CD4-positive, alpha-beta T cell treated with Interleukin-4 for 4 hours (primary cell): Measurements from ENCODE around the gene SLC25A29.
A peak's percentile ranks its signal among the peaks of the same experiment; 100 is the strongest.
"Not testable (repeated sequence)": the region's sequence is repeated elsewhere in the genome, so short reads cannot be mapped to it uniquely, and the experiment has no call there.

ENCODE experiments used
- DNase-seq: peaks from one replicate; pipeline ENCODE4 v3.0.0-alpha.2; 2020

SLC25A29 gene

DNA sequence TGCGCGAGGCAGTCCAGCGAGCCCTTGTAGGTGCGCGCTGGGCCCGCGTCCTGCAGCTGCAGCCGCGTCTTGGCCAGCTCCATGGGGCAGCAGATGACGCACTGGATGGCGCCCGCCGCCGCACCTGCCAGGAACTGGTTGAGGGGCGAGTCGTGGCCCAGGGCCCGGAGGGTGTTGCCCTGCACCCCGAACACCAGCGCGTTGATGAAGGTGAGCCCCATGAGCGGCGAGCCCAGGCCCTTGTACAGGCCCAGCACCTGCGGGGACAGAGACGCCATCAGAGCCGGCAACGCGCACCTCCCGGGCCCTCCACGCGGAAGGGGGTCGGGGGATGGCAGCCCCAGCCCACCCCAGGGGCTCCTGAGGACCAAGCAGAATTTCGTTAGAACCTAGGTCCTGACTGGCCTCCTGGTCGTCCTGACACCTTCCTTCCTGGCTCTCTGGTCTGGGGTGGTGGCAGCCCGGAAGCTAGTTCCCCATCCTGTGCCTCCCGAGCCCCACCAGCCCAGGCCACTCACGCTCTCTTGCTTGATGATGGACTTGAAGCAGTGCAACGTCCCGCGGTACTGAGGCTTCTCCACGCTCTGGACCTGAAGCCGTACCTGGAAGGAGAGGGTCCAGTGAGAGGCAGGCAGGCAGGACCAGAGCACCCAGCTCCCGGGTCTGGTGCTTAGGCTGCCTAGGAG, 13.3 kb downstream of the SLC25A29 start:
- no peak for DNase-seq

DNA sequence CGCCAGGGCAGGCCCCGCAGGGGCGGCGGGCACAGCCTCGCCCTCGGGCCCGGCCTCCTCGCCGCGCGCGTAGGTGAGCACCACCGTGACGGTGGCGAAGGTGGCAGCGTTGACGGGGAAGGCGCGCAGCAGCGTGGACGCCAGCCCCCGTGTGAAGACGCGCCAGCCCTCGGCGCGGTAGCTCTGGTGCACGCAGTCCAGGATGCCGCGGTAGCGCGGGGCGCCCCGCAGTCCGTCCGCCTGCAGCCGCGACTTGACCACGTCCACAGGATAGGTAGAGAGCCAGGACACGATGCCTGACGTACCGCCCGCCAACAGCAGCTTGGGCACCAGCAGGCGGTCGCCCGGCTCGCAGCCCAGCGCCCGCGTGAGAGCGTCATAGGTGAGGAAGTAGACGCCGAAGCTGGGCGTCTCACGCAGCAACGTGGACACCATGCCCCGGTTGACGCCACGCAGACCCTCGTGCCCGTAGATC, 13.9 kb downstream of the SLC25A29 start:
- DNase-seq, result no peak

DNA sequence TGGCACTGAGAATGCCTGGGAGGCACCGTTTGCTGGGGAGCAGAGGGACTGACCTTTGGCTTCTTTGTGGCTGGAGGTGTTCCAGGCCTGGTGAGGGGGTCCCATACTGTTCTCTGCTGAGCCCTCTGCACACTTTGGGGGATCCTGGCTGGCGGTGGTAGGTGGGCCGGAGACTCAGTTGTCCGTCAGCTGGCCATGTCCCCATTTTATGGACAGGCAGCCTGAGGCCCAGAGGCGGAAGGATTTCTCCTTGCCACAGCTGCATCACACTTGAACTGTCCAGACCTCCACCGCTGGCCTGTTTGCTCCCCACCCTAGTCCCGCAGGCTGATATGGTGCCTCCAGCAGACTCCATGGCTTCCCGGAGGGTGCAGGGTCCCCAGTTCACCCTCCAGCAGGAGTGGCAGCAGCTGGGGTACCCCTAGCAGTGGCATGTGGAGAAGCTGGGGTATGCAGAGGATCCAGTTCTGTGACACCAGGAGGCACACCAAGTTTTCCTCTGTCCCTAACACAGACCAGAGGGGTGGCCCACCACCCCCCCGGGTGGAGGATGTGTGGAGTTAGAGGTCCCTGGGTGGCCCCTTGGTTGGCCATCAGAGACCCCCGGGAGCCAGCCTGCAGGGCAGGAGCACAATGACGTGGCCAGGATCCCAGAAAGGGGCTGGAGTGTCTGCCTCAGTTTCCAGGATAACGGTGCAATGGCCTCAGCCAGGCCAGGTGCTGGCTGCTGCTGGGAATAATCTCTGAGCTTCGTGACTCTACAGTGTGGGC, 14.8 kb downstream of the SLC25A29 start:
- DNase-seq, result no peak

DNA sequence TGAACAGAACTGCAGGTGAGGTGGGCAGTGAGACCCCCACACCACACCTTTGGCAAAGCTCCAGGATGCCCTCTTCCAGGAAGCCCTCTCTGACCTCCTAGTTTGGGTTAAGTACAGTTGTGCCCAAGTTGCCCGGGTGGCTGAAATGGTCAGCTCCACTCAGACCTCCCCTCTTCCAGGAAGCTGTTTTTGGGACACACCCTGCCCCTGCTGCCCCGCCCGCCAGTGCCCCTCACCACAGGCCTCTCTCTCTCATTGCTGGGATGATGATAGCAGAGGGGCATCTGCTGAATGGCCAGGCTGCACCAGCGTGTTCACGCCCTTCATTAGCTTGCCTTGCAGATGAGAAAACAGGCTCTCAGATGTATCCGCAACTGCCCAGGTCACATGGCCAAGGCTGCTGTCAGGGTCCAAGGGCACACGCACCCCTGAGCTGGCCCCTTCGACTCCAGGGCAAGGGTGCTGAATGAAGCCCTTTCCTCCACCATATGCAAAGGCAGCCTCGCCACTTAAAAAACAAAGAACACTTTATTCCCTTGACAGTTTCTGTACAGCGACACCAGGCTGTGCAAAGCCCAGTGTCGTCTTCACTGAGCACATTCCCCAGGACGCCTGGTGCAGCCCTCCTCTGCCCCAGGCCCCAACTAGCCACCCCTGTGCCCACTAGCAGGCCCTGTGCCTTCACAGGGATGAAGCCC, 15.5 kb downstream of the SLC25A29 start:
- DNase-seq, result no peak

DNA sequence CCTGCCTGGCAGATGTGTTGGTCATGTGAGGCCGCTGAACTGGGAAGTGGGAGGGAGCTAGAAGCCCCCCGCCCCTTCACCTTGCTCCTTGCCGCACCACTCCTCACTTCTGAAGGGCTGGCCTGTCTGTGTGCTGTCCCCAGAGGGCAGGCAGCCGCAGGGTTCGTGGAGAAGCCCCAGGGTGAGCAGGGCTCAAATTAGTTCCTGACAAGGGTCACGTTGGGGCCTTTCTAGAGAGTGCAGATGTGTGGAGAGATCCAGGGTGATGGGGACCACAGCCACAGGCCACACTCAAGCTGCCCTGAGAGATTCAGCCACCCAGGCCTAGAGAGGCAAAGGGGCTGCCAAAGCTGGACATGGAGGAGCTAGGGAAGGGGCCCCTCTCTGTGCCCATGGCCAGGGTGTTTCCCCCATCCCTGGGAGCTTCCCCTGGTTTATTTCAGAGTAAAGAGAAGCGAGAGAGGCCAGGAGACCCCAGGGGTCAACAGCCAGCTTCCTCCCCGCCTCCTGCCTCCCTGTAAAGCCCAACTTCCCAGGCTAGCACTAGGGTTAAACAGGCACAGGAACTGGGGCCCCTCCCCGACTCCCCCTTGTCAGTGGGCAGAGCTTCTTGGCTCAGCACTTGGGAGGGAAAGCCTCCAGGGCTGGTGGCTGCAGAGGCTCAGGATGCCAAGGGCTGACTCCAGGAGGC, 16.2 kb downstream of the SLC25A29 start:
- no peak for DNase-seq

DNA sequence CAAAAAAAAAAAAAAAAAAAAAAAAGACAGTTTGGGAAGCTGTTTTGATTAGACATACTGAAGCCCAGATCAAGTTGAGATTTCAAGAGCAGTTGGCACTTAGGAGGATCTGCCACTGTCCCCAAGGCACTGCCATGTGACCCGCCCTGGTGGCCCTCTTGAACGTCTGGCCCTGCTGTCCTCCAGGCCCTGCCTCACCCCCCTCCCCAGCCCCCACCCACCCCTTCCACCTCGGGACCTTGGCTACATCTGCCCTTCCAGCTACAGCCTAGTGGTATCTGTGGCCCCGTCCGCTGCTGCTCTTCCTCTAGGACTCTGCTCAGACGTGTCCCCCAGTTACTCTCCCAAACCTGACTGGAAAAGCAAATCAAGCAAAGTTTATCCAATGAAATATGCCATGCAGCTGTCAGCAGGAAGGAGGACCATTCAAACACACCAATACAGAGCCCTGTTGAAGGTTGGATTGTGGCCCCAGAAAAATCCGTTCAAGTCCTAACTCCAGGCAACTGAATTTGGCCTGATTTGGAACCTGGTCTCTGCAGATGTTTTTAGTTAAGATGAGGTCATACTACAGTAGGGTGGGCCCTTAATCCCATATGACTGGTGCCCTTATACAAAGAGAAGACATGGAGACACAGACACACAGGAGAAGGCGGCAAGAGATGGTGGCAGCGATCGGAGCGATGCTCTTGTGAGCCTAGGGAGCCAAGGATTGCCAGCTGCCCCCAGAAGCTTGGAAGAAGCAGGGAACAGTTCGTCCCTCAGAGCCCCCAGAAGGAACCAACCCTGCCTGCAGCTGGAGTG, 17.7 kb downstream of the SLC25A29 start:
- no peak for DNase-seq

DNA sequence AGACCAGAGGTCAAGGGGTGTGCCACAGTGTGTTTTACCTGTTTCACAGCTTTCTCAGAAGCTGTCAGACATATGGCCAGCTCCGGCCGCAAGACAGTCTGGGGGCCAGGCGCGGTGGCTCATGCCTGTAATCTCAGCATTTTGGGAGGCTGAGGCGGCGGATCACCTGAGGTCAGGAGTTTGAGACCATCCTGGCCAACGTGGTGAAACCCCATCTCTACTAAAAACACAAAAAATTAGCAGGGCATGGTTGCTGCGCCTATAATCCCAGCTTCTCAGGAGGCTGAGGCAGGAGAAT, 18.3 kb downstream of the SLC25A29 start:
- not testable (repeated sequence) for DNase-seq

DNA sequence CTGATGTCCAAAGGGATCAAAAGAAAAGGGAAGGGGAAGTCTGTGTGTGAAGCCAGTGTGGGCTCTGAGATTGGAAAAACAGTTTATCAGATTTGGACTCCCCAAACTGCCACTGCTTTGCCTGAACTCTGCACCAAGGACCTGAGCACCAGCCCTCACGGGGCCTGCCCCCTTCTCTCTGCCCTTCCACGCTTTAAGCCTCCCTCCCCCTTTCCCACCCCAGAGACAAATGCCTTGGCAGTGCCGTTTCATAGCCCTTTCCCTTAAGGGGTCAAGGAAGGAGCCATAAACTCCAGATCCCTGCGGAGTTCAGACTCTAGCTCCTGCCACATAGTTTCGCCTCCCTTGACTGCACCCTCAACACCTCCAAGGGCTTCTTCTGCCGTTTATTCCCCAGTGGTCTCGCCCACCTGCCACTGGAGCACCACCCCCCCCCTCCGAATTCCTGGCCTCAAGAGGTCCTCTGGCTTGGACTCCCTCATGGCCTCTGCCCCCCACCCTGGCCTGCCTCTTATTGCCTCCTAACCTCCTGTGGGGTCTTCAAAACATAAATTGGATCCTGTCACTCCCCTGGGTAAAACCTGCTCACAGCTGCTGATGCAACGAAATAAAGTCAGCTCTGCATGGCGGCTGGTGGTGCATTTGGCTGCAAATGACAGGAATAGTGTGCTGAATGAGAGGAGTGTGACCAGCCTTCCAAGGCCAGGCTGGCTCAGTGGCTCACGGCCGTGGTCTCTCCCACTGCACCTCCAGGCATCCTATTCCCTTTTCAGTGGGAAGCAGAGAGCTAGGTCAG, 18.8 kb downstream of the SLC25A29 start:
- no peak for DNase-seq

DNA sequence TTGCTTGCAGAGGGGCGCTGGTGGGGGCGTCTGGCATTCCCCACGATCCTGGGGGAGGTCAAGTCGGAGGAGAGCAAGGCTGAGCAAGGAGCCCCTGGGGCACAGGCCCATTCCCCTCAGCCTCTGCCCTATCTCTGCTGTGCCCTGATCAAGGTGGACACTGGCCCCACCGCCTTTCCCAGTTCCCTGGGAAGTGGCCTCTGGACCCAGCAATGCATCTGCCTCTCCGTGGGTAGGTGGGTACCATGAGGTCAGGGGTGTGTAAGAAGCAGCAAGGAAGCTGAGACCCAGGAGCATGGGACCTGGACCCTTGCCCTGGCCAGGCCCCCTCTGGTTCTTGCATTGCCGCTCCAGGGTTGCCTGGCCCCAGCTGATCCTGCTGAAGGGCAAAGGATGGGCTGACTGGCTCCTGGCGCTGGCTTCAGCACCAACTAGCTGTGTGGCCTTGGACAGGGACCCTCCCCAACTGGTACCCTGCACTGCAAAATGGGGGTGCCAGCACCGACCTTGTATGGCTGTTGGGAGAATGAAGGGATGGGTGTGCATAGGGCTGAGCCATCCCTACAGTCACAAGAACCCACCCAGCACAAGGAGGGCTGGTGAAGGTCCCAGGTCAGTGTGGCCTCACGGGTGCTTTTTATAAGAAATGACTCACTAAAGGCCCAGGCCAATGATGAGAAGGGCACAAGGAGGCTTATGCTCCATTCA, 19.6 kb downstream of the SLC25A29 start:
- DNase-seq, result no peak

DNA sequence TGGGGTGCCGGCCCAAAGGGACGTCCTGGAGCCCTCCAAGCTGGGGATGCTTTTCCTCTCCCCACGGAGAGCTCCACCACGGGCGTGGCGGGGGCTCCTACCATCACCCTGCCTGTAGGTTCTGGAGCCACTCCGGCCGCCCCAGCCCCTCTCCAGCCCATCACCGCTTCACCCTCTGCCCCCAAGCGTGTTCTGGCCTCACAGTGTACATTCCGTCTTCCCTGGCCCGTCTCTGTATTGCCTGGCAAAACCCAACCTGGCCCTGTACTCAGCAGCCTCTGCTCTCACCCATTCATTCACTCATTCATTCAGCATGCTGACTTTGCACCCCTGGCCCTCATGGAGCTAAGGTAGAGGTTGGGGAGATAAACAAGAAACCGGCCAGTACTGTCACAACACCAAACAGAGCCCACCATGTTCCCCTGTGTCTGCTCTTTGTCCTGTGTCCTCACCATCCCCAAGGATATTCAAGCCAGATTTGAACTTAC, 20.3 kb downstream of the SLC25A29 start:
- DNase-seq, result no peak

DNA sequence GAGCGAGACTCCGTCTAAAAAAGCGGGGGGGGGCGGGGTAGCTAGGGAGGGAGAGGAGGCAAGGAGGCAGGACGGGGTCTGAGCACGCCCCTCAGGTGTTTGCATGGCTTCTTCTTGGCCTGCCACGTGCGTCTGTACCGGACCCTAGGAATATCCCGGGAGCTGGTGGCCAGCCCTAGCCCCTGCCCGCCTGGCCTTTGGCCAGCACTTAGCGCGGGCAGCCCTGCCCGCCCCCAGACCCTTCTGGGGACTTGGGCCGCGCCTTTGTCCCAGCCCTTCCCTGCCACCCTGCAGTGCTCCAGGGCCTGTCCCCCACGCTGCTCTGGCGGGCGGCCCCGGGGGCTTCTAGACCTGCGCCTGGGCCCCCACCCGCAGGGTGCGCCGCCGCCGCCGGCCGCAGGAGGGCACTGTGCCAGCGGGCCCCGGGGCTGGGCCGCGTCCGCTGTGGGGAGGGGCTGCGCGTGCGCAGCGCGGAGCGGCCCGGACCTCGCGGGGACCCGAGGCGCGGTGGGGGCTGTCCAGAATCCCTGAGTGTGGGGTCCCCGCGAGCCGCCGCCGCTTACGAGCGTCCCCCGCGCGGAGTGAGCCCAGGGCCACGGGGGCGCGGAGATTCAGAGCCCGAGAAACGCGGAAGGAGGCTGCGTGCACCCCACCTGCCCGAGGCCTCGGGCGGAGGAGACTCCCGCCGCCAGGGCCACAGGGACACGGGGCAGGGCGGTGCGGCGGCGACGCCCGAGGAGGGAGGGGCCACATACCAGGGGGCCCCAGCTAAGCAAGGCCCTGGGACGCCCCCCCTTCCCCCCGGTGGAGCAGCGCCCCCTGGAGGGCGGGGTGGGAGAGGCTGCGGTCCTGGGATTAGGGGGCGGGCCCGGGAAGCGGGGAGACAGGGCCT, 21.0 kb downstream of the SLC25A29 start:
- peak; percentile 59 for DNase-seq

DNA sequence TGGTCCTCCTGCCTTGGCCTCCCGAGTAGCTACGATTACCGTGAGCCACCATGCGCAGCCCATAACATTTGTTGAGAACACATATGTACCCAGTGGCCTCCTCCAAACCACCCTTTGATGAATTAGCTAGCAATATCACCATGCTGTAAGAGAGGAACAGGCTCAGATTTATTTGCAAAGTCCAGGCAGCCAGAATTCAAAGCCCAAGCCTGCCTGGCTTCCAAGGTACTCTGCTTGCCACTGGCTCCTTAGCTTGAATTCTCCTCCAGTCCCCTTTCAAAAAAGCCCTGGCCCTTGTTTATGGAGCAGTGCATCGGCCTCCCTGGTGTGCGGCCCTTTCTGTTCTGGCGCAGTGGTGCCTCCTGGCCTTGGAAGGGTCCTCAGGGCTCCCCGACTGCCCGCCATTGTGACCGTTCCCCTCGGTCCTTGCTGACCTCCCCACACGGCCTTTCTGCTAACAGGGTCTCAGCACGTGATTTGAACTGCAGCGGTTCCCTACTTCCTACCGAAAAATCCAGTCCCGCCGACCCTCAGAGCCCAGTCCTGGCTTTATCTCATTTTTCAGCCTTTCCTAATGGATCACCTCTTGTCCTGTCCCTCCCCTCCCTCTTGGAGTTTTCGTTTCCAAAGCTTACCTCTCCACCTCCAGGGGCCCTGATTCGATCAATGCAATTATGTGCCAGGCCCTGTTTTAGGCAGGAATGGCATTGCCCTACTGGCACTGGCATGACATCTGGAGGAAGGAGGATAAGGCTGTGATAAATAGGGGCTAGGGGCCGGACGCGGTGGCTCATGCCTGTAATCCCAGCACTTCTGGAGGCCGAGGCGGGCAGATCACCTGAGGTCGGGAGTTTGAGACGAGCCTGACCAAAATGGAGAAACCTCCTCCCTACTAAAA, 22.0 kb downstream of the SLC25A29 start:
- DNase-seq, result no peak

DNA sequence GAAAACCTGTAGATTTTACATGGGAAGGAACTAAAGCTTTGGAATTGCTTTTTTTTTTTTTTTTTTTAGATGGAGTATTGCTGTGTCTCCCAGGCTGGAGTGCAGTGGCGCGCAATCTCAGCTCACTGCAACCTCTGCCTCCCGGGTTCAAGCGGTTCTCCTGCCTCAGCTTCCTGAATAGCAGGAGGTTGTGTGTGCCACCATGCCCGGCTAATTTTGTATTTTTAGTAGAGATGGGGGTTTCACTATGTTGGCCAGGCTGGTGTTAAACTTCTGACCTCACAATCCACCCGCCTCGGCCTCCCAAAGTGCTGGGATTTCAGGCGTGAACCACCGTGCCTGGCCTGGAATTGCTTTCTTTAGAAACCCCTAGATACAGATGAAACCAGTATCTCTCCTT, 22.8 kb downstream of the SLC25A29 start:
- DNase-seq, result not testable (repeated sequence)

DNA sequence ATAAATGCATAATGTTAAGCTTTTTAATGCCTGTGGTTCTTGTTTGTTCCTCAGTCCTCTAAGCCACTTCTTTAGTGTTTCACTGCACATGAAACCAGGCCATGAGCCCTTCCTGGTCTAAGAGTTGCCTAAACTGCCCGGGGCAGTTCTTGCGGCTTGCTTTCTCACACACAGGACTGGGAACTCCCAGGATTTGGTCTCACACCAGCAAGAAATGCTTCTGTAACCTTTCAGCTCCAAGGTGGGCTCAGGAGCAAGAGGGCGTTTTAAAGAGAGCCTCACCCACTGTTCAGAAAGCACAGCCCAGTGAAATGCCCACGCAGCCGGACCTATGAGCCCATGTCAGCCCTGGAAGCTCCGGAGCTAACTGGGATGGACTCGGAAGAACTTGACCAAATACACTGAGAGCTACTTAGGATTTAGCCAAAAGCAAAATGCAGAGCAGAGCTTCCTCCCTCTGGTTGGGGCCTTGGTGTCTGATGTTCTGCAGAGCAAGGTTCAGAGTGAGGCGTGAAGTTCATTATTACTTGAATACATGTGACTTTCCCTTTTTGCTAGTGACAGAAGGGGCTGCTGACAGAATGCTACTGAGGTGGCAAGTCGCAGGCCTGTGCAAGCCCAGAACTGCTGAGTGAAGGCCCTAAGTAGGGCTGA, 23.4 kb downstream of the SLC25A29 start:
- no peak for DNase-seq

DNA sequence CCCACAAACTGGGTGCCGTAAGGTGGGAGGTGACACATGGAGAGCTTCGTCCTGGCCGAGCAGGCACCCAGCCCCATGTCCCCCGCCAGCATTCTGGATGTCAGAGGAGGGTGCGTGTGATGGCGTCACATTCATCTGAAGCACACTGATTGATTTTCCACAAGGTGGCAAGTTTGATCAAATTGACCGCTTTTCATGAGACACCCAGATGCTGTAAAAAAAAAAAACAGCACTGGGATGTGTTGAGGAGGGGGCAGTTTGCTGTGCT, 24.2 kb downstream of the SLC25A29 start:
- no peak for DNase-seq

DNA sequence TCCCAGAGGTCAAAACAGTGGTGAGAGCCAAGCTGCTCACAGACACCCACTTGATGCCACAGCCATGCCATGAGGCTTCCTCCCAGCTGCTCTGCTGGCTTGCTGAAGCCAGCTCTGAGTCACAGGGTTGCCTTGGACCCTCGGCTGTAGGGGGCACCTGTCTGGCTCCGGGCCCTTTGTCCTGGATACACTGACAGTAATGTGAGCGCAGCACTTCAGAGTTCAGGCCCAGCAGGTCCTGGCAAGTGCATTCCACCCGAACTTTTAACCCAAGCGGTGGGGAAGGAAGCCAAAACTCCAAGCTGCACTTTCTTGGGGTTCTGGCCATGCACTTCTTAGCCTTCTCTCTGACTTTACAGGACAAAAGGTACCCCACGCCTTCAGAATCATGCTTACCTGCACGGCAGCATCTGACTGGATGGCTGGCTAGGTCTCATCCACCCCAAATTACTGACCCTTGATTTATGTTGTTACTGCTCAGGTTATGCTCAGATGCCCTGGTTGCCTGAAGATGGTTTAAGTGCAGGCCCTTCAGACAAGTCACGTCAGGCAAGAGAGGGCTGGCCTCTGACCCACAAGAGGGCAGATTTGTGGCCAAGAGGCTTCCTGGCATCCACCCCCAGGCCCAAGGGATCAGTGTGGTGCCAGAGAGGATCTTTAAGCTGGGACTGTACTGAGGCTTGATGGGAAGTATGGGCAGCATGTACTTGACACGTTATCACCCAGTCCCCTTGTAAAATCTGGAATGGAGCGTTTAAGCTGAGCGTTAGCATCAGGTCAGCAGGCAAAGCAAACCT, 24.8 kb downstream of the SLC25A29 start:
- DNase-seq, result no peak

DNA sequence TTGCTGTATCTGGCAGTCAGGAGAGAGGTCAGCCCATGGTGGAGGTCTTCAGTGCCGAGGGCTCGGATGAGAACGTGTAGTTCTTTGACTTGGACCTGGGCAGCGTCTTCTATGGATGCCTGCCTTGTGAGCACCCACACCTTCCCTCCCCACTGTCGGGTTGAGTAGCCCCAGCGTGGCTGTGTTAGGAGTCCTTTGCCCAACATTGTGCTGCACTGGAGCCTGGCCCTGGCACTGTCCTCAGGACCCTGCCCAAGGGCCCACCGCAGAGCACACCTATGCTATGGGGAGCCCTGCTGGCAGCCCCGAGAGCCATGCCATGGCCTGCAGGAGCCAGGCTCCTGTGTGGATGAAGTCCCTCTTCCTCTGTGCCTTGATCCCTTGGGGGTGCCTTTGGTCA, 26.7 kb downstream of the SLC25A29 start:
- no peak for DNase-seq

DNA sequence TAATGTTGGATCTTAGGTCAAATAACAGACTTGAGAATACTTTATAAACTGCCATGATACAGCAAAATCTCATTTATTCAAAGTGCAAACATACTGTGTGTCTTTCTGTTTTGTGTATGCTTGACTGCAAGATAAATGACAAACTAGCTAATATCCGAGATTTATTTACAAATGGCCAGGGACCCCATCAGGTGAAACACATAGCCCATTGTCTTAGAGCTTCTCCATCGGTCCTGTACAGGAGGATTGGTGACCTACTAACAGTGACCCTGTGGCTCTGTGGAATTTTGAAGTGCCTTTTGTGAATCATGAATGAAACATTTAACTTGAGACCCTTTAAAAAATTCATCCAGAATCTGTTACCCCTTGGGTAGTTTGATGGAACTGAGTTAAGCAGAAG, 27.1 kb downstream of the SLC25A29 start:
- no peak for DNase-seq
